ENCODE results near the gene PUS1. TPM values are rescaled to one million over a fixed set of nuclear protein-coding genes. Genes with fewer than 3 reads are reported as not detected.

PUS1 gene
- total and polyA plus RNA-seq, 2 donors (not counting 1 experiment from before 2014, with no cell fraction given) = 50.1 to 99.5 TPM

DNA sequence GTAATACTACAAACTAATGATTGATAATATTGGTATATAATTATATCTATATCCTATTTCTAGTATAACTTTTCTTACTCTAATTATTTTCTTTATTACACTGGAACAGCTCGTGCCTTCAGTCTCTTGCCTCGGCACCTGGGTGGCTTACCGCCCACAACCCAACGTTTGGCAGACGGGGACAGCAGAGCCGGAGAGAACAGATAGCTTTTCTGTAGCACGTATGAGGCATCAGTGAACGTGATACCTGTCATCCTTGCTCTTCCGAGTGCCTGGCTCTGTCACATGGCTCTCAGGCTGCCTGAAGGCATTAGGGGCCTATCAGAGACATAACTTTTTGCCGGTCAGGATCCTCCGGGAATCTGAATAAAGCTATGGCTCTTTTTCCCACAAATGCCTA is 5.5 kb downstream of the PUS1 start:
- Histone ChIP-seq H3K27me3 (replicated peaks in 1 of 4; ENCODE audit: control extremely low read depth in 1 of 4, control insufficient read depth in 3 of 4, insufficient read depth in 4 of 4, low read length in 3 of 4) (no peaks in the 10 kb centered on the region), H3K36me3 (replicated peaks in 1 of 2; ENCODE audit: control extremely low read depth in 1 of 2, control insufficient read depth in 1 of 2, extremely low read depth in 1 of 2, insufficient read depth in 2 of 2, low read length in 1 of 2) (peaks cover 0 to 47% of the 10 kb centered on the region in 2 experiments), H3K79me2 (ENCODE audit: control insufficient read depth, insufficient read depth, low read length) (peaks cover 4% of the 10 kb centered on the region), H3K4me2 (replicated peaks; ENCODE audit: low read depth, low read length, poor library complexity, severe bottlenecking) (no peak overlapping the region), H3K9ac (ENCODE audit: low read length) (no peak overlapping the region), H4K20me1 (ENCODE audit: control insufficient read depth, insufficient read depth, low read length, poor library complexity, severe bottlenecking) (no peaks in the 10 kb centered on the region), H3K9me3 (ENCODE audit: control extremely low read depth in 1 of 3, control insufficient read depth in 2 of 3, insufficient read depth in 1 of 3, low read length in 2 of 3) (no peaks in the 10 kb centered on the region), H3K4me1 (ENCODE audit: control insufficient read depth in 2 of 2, insufficient read depth in 2 of 2, low read length in 2 of 2) (peaks cover 8 to 13% of the 10 kb centered on the region in 2 donors), H2AFZ (ENCODE audit: insufficient read depth, low read depth, low read length, poor library complexity, severe bottlenecking) (no peak overlapping the region), H3K4me3 (ENCODE audit: control extremely low read depth in 1 of 5, extremely low read depth in 1 of 5, insufficient read depth in 1 of 5, low read depth in 2 of 5, low read length in 4 of 5) (no peak overlapping the region), H3K27ac (ENCODE audit: low read length in 2 of 2) (no peak overlapping the region)
- no peak for ATAC-seq (ENCODE audit: low read depth)
- 95% methylated on average over 11 of the region's 11 CpGs for WGBS (ENCODE audit: insufficient coverage)
- ChIA-PET POLR2A (no interaction called here), CTCF (no interaction called here)
- DNase-seq = no peak
- H3K4me1 Mint-ChIP-seq = peaks cover 10% of the 10 kb centered on the region
- no peak overlapping the region for H3K4me3 Mint-ChIP-seq
- intact Hi-C loops (cut with micrococcal nuclease) = no loop called here
- no peaks in the 10 kb centered on the region for H3K27me3 Mint-ChIP-seq
- H3K27ac Mint-ChIP-seq = no peak overlapping the region
- no peak for TF ChIP-seq EZH2 (IDR thresholded peaks at IDR 0.05; ENCODE audit: borderline replicate concordance, insufficient read depth, low read depth, low read length, poor library complexity, severe bottlenecking)
- TF ChIP-seq, protein P1, sequence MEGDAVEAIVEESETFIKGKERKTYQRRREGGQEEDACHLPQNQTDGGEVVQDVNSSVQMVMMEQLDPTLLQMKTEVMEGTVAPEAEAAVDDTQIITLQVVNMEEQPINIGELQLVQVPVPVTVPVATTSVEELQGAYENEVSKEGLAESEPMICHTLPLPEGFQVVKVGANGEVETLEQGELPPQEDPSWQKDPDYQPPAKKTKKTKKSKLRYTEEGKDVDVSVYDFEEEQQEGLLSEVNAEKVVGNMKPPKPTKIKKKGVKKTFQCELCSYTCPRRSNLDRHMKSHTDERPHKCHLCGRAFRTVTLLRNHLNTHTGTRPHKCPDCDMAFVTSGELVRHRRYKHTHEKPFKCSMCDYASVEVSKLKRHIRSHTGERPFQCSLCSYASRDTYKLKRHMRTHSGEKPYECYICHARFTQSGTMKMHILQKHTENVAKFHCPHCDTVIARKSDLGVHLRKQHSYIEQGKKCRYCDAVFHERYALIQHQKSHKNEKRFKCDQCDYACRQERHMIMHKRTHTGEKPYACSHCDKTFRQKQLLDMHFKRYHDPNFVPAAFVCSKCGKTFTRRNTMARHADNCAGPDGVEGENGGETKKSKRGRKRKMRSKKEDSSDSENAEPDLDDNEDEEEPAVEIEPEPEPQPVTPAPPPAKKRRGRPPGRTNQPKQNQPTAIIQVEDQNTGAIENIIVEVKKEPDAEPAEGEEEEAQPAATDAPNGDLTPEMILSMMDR (IDR thresholded peaks at IDR 0.05) = no peak
- no peaks in the 10 kb centered on the region for H3K9me3 Mint-ChIP-seq (ENCODE audit: insufficient read depth)

DNA sequence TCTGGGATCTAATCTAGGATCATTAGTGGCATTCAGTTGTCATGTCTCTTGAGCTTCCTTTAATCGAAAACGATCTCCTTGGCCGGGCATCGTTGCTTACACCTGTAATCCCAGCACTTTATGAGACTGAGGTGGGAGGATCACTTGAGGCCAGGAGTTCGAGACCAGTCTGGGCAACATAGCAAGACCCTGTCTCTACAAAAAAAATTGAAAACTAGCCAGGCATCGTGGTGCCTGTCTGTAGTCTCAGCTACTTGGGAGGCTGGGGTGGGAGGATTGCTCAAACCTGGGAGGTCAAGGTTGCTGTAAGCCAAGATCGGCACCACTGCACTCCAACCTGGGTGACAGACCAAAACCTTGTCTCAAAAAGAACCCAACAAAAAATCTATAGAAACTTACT is 9.0 kb downstream of the PUS1 start:
- no peaks in the 10 kb centered on the region for H3K4me1 Mint-ChIP-seq

More for the DNA sequence above, 9.0 kb downstream of the PUS1 start:
- POLR2A ChIA-PET = no interaction called here
- Mint-ChIP-seq H3K9me3 (ENCODE audit: insufficient read depth) (no peaks in the 10 kb centered on the region), H3K27ac (no peak overlapping the region), H3K27me3 (no peaks in the 10 kb centered on the region), H3K4me3 (no peak overlapping the region)
- H3K27ac ChIP-seq (ENCODE audit: low read length in 2 of 2) = no peak overlapping the region
- H3K9ac ChIP-seq (ENCODE audit: low read length) = no peak overlapping the region
- ATAC-seq (ENCODE audit: low read depth) (no peak), DNase-seq (no peak)
- H3K36me3 ChIP-seq (replicated peaks in 1 of 2; ENCODE audit: control extremely low read depth in 1 of 2, control insufficient read depth in 1 of 2, extremely low read depth in 1 of 2, insufficient read depth in 2 of 2, low read length in 1 of 2) = peaks cover 0 to 54% of the 10 kb centered on the region in 2 experiments
- CTCF ChIA-PET = interaction anchor here (1.0 kb wide), 1 partner anchor 11 kb away, joined by 3 read pairs; the partner anchor contains the start of gene EP400
- H4K20me1 ChIP-seq (ENCODE audit: control insufficient read depth, insufficient read depth, low read length, poor library complexity, severe bottlenecking) = peaks cover 4% of the 10 kb centered on the region
- H3K4me2 ChIP-seq (replicated peaks; ENCODE audit: low read depth, low read length, poor library complexity, severe bottlenecking) = no peak overlapping the region
- no peak overlapping the region for H2AFZ ChIP-seq (ENCODE audit: insufficient read depth, low read depth, low read length, poor library complexity, severe bottlenecking)
- no peaks in the 10 kb centered on the region for H3K79me2 ChIP-seq (ENCODE audit: control insufficient read depth, insufficient read depth, low read length)
- no CpG with 5 or more reads among the region's 7 CpGs for WGBS (ENCODE audit: insufficient coverage)
- no peaks in the 10 kb centered on the region for H3K4me1 ChIP-seq (ENCODE audit: control insufficient read depth in 2 of 2, insufficient read depth in 2 of 2, low read length in 2 of 2)
- H3K27me3 ChIP-seq (replicated peaks in 1 of 4; ENCODE audit: control extremely low read depth in 1 of 4, control insufficient read depth in 3 of 4, insufficient read depth in 4 of 4, low read length in 3 of 4) = no peaks in the 10 kb centered on the region
- no peak overlapping the region for H3K4me3 ChIP-seq (ENCODE audit: control extremely low read depth in 1 of 5, extremely low read depth in 1 of 5, insufficient read depth in 1 of 5, low read depth in 2 of 5, low read length in 4 of 5)
- intact Hi-C loops (cut with micrococcal nuclease) = no loop called here
- H3K9me3 ChIP-seq (ENCODE audit: control extremely low read depth in 1 of 3, control insufficient read depth in 2 of 3, insufficient read depth in 1 of 3, low read length in 2 of 3) = peaks cover 0 to 5% (median 0%) of the 10 kb centered on the region in 3 donors
- TF ChIP-seq, protein P1 (IDR thresholded peaks at IDR 0.05) = no peak
- no peak for TF ChIP-seq EZH2 (IDR thresholded peaks at IDR 0.05; ENCODE audit: borderline replicate concordance, insufficient read depth, low read depth, low read length, poor library complexity, severe bottlenecking)
